ENCODE measurements around the gene IFNL3.

DNA sequence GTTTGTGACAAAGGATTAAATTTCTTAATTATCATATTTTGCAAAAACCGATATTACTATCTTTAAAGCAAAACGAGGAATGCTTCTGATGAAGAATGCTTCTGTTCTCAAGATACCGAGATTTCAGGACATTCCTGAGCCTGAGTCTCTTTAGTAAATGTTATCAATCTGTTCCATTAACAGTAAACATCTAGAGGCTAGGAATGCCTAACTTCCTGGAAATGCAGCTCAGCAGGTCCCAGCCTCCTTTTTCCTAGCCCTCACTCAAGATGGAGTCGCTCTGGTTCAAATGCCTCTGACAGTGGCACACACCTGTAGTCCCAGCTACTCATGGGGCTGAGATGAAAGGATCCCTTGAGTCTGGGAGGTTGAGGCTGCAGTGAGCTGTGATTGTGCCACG is 6.3 kb upstream of the IFNL3 start:
- TF ChIP-seq, protein P1, sequence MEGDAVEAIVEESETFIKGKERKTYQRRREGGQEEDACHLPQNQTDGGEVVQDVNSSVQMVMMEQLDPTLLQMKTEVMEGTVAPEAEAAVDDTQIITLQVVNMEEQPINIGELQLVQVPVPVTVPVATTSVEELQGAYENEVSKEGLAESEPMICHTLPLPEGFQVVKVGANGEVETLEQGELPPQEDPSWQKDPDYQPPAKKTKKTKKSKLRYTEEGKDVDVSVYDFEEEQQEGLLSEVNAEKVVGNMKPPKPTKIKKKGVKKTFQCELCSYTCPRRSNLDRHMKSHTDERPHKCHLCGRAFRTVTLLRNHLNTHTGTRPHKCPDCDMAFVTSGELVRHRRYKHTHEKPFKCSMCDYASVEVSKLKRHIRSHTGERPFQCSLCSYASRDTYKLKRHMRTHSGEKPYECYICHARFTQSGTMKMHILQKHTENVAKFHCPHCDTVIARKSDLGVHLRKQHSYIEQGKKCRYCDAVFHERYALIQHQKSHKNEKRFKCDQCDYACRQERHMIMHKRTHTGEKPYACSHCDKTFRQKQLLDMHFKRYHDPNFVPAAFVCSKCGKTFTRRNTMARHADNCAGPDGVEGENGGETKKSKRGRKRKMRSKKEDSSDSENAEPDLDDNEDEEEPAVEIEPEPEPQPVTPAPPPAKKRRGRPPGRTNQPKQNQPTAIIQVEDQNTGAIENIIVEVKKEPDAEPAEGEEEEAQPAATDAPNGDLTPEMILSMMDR (IDR thresholded peaks at IDR 0.05) = no peak
- no peak for TF ChIP-seq POLR2A (IDR thresholded peaks at IDR 0.05)

Measured in Peyer's patch (tissue), 4 donors.